ENCODE results near the gene GTF2E1.

GTF2E1 gene

DNA sequence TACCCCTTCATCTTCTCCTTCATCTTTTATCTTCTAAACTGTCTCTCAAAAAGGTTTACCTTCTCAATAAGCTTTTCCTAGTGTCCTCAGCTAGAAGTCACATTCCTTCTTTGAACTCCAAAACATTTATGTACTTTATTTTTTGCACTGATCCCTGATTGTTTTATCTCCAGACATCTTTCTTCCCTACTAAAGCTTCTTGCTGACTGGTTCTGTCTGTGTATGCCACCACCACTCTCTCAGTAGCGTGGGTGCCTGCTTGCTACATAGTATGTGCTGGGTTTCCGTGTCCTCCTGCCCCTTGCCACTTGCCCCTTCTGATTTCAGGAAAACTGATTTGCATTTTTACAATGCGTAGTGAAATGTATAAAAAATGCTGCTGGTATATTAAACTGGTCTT, 24.0 kb downstream of the GTF2E1 start:
- TF ChIP-seq, protein P1, sequence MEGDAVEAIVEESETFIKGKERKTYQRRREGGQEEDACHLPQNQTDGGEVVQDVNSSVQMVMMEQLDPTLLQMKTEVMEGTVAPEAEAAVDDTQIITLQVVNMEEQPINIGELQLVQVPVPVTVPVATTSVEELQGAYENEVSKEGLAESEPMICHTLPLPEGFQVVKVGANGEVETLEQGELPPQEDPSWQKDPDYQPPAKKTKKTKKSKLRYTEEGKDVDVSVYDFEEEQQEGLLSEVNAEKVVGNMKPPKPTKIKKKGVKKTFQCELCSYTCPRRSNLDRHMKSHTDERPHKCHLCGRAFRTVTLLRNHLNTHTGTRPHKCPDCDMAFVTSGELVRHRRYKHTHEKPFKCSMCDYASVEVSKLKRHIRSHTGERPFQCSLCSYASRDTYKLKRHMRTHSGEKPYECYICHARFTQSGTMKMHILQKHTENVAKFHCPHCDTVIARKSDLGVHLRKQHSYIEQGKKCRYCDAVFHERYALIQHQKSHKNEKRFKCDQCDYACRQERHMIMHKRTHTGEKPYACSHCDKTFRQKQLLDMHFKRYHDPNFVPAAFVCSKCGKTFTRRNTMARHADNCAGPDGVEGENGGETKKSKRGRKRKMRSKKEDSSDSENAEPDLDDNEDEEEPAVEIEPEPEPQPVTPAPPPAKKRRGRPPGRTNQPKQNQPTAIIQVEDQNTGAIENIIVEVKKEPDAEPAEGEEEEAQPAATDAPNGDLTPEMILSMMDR (IDR thresholded peaks at IDR 0.05; ENCODE audit: low read depth, low read length, missing control alignments): no peak

DNA sequence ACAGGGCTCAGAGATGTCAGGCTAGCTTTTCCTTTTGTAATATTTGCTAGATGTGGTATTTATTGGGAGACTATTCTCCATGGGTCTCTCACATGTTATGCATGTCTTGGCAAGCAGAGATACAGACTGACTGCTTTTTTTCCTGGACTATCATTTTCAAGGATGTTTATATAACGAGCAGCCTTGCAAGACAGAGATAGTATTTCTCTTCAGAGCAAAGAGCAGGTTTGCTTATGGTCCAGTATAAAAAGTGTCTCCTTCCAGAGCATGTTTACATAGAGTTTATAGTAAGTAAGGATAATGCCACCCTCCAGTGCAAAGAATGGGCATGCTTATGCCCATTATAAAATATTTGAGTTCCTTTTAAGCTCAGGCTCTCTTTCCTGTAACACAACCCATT, 24.6 kb downstream of the GTF2E1 start:
- H3K4me3 ChIP-seq (ENCODE audit: low read depth, low read length): no peak overlapping the region
- no peak for DNase-seq (ENCODE audit: low read depth)
- TF ChIP-seq, protein P1 (IDR thresholded peaks at IDR 0.05; ENCODE audit: low read depth, low read length, missing control alignments): no peak

More for the DNA sequence above, 24.0 kb downstream of the GTF2E1 start:
- H3K4me3 ChIP-seq (ENCODE audit: low read depth, low read length): no peak overlapping the region
- no peak for DNase-seq (ENCODE audit: low read depth)

DNA sequence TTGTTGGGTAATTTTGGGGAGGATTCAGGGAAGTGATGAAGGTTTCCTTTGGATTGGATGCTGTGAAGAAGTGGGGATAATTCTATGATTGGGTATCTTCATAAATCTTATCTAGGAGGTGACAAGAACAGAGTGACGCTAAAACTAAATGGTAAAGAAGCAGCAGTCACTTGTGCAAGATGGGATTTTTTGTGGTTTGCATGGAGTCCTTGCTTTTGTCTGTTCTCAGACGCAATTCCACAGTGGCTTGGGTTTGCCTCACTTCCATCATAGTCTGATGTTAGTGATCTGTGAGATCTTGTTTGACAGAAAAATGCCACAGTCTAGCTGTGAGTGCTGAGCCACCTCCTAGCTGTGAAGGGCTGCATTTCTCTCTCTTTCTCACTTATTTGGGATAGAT, 26.9 kb downstream of the GTF2E1 start:
- no peak overlapping the region for H3K4me3 ChIP-seq (ENCODE audit: low read depth, low read length)
- TF ChIP-seq, protein P1 (IDR thresholded peaks at IDR 0.05; ENCODE audit: low read depth, low read length, missing control alignments): no peak
- DNase-seq (ENCODE audit: low read depth): no peak

DNA sequence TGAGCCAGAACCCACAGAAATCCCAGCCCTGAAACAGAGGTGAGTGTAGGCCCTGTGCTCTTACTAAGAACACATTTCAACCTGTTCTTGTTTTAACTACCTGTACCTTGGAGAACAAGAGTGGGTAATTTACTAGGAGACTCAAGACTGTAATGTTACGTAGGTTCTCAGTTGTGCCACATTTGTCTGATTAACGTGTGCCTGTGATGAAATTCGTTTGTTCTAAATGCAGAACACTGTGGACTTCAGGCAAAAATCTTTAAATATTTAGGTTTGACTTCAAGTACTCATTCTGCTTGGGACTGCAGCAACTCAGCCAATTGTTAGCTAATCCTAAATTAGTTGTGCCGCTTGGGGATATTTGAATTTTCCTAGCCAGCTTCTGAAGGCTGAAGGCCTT, 28.3 kb downstream of the GTF2E1 start:
- TF ChIP-seq, protein P1 (IDR thresholded peaks at IDR 0.05; ENCODE audit: low read depth, low read length, missing control alignments): no peak
- no peak for DNase-seq (ENCODE audit: low read depth)

DNA sequence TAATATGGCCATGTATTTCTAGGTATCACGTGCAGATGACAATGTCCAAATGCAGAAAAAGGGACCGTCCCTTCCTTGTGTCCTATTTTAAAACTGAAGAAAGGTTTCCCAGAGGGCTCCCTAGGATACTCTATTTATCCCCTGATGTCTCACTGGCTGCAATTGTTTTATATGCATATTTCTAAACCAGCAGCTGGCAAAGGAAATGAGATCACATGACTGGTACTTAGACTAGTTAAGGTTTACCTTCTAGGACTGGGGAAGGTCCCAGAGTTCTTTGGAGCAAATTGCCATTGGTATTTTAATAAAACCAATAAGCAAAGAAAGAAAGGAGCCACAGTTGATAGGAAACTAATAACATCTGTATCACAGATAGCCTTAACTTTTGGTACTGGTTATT, 29.5 kb downstream of the GTF2E1 start:
- no peak for DNase-seq (ENCODE audit: low read depth)
- H3K4me3 ChIP-seq (ENCODE audit: low read depth, low read length): no peak overlapping the region
- TF ChIP-seq, protein P1 (IDR thresholded peaks at IDR 0.05; ENCODE audit: low read depth, low read length, missing control alignments): no peak

More for the DNA sequence above, 28.3 kb downstream of the GTF2E1 start:
- no peak overlapping the region for H3K4me3 ChIP-seq (ENCODE audit: low read depth, low read length)

DNA sequence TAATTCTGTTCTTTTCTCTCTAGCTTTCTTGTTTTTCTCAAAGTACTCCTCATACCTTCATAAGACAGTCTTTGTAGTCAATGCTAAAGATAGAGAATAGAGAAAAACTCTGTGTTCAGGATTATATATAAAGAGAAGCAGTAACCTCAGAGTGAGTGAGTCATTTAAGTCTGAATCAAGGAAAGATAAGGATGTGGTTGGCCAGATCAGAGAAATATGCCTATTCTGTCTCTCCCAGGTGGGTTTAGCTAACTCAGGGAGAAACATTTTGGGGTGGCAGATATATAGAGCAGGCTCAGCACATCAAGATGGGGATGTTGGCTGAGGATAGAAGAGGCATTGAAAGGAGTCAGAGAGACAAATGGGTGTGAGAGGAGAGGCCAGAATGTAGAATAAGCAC, 31.4 kb downstream of the GTF2E1 start:
- no peak for DNase-seq (ENCODE audit: low read depth)
- H3K4me3 ChIP-seq (ENCODE audit: low read depth, low read length): no peak overlapping the region
- TF ChIP-seq, protein P1 (IDR thresholded peaks at IDR 0.05; ENCODE audit: low read depth, low read length, missing control alignments): no peak

DNA sequence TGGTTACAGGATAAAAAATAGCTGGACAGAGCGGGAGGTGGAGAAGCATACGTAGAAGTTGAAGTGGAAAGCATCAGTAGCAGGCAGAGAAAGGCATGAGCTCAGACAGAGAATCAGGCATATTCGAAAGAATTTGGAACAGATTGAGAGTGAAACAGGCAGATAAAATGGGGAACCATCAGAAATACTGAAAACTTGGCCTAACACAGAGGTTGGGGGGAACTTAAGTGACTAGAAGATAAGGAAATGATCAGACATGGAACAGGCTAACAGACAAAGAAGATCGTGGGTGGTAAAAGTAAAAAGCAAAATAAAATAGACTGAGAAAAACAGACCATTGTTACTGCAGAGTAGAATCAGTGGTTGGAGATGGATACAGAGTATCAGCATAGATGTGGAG, 32.9 kb downstream of the GTF2E1 start:
- no peak overlapping the region for H3K4me3 ChIP-seq (ENCODE audit: low read depth, low read length)
- TF ChIP-seq, protein P1 (IDR thresholded peaks at IDR 0.05; ENCODE audit: low read depth, low read length, missing control alignments): no peak
- no peak for DNase-seq (ENCODE audit: low read depth)

Measured in GM12864 (cell line).